Epithelial cell of prostate (primary cell): ENCODE measurements around the gene SLC47A1.
"Not testable (repeated sequence)": the region's sequence is repeated elsewhere in the genome, so short reads cannot be mapped to it uniquely, and the experiment has no call there.

Experiments
- DNase-seq: peaks from one replicate; pipeline ENCODE4 v3.0.0-alpha.2; 2011; ENCODE audit warnings: low read depth, low spot score
- H3K27ac ChIP-seq: fragments of 450-650 bp; 2 replicates; pipeline ENCODE4 v1.5.1; 2017; ENCODE audit warnings: mild to moderate bottlenecking

Gene SLC47A1

GRCh38 chr17:19519388-19520291, 14.0 kb upstream of the SLC47A1 start:
- DNase-seq, H3K27ac ChIP-seq: not testable (repeated sequence)

- no peak for DNase-seq
- no peak overlapping the region for H3K27ac ChIP-seq
Observed at GRCh38 chr17:19520641-19521040, 13.0 kb upstream of the SLC47A1 start.

GRCh38 chr17:19523690-19524089, 10.0 kb upstream of the SLC47A1 start:
- no peak overlapping the region for H3K27ac ChIP-seq
- no peak for DNase-seq

GRCh38 chr17:19526950-19527349, 6.7 kb upstream of the SLC47A1 start:
- not testable (repeated sequence) for DNase-seq, H3K27ac ChIP-seq

- no peak overlapping the region for H3K27ac ChIP-seq
- no peak for DNase-seq
Observed at GRCh38 chr17:19531780-19532501, 1.7 kb upstream of the SLC47A1 start.

GRCh38 chr17:19533036-19533717, 477 bp upstream of the SLC47A1 start:
- no peak for DNase-seq
- no peak overlapping the region for H3K27ac ChIP-seq

GRCh38 chr17:19534562-19535149, 1.0 kb downstream of the SLC47A1 start:
- DNase-seq: no peak
- H3K27ac ChIP-seq: no peak overlapping the region

GRCh38 chr17:19537111-19537510, 3.5 kb downstream of the SLC47A1 start:
- no peak overlapping the region for H3K27ac ChIP-seq
- DNase-seq: no peak

GRCh38 chr17:19538095-19539039, 4.7 kb downstream of the SLC47A1 start:
- H3K27ac ChIP-seq: no peak overlapping the region
- DNase-seq: no peak

GRCh38 chr17:19539040-19539399, 5.4 kb downstream of the SLC47A1 start:
- DNase-seq: no peak
- H3K27ac ChIP-seq: no peak overlapping the region

GRCh38 chr17:19539841-19540311, 6.2 kb downstream of the SLC47A1 start:
- DNase-seq: no peak
- H3K27ac ChIP-seq: no peak overlapping the region

GRCh38 chr17:19540706-19541370, 7.2 kb downstream of the SLC47A1 start:
- no peak for DNase-seq
- H3K27ac ChIP-seq: no peak overlapping the region

GRCh38 chr17:19541445-19541844, 7.8 kb downstream of the SLC47A1 start:
- DNase-seq: no peak

GRCh38 chr17:19542247-19542646, 8.6 kb downstream of the SLC47A1 start:
- no peak overlapping the region for H3K27ac ChIP-seq
- no peak for DNase-seq

More at GRCh38 chr17:19541445-19541844, 7.8 kb downstream of the SLC47A1 start:
- H3K27ac ChIP-seq: no peak overlapping the region

- no peak overlapping the region for H3K27ac ChIP-seq
- DNase-seq: no peak
Observed at GRCh38 chr17:19544366-19544765, 10.7 kb downstream of the SLC47A1 start.

- DNase-seq: no peak
- no peak overlapping the region for H3K27ac ChIP-seq
Observed at GRCh38 chr17:19546289-19547065, 12.8 kb downstream of the SLC47A1 start.

GRCh38 chr17:19549746-19550623, 16.3 kb downstream of the SLC47A1 start:
- no peak overlapping the region for H3K27ac ChIP-seq
- DNase-seq: no peak
